ENCODE measurements around the gene PCGF1. TPM values are rescaled to one million over a fixed set of nuclear protein-coding genes. Genes with fewer than 3 reads are reported as not detected.
A peak's percentile ranks its signal among the peaks of the same experiment; 100 is the strongest.

The PCGF1 gene
- total and polyA plus RNA-seq, 2 of the 13 experiments (the other 11 are each of a cell fraction or from before 2014, with no cell fraction given), result 20.4 to 22.6 TPM

GRCh38 chr2:74488643-74489481 is 18.6 kb downstream of the PCGF1 start (continued):
- no peak for TF ChIP-seq EEA1 (CRISPR knock-in tag; IDR thresholded peaks at IDR 0.05; ENCODE audit: borderline replicate concordance)
- TF ChIP-seq DNMT3B (CRISPR knock-in tag; conservative IDR thresholded peaks at IDR 0.05), result no peak
- no peak for TF ChIP-seq BHLHE40 (IDR thresholded peaks at IDR 0.05; ENCODE audit: low read length)
- 0 out of 2 replicates have a peak, but pooled peaks have one; percentile 28 for TF ChIP-seq IRX3 (CRISPR knock-in tag; IDR thresholded peaks at IDR 0.05; ENCODE audit: borderline replicate concordance, low read depth)
- no peak for TF ChIP-seq NFKB2 (CRISPR knock-in tag; IDR thresholded peaks at IDR 0.05; ENCODE audit: borderline replicate concordance)
- no peak for TF ChIP-seq HBP1 (CRISPR knock-in tag; IDR thresholded peaks at IDR 0.05; ENCODE audit: low read depth)
- TF ChIP-seq FIP1L1 (IDR thresholded peaks at IDR 0.05; ENCODE audit: borderline replicate concordance, insufficient read depth, low read depth, low read length), result no peak
- no peak for TF ChIP-seq HOXD1 (CRISPR knock-in tag; IDR thresholded peaks at IDR 0.05)
- 0 out of 2 replicates have a peak, but pooled peaks have one; percentile 20 for TF ChIP-seq GZF1 (CRISPR knock-in tag; IDR thresholded peaks at IDR 0.05)
- TF ChIP-seq ZNF292 (CRISPR knock-in tag; IDR thresholded peaks at IDR 0.05; ENCODE audit: borderline replicate concordance, low read depth), result peak; percentile 82; the same call in 1 of the 2 replicates
- TF ChIP-seq ZNF629 (CRISPR knock-in tag; conservative IDR thresholded peaks at IDR 0.05), result no peak
- TF ChIP-seq IRF1 (CRISPR knock-in tag; IDR thresholded peaks at IDR 0.05; ENCODE audit: low read depth), result no peak
- TF ChIP-seq ZNF160 (CRISPR knock-in tag; IDR thresholded peaks at IDR 0.05), result peak; percentile 13; the same call in 1 of the 2 replicates
- no peak; the same call in 1 of the 2 replicates for TF ChIP-seq ZNF766 (CRISPR knock-in tag; IDR thresholded peaks at IDR 0.05; ENCODE audit: borderline replicate concordance)
- peak; percentile 65; the same call in 1 of the 2 replicates for TF ChIP-seq HIVEP1 (CRISPR knock-in tag; IDR thresholded peaks at IDR 0.05)
- TF ChIP-seq HNRNPH1 (optimal IDR thresholded peaks at IDR 0.05; ENCODE audit: low read depth, low read length), result no peak
- TF ChIP-seq ARHGAP35 (CRISPR knock-in tag; IDR thresholded peaks at IDR 0.05; ENCODE audit: borderline replicate concordance), result no peak
- no peak for TF ChIP-seq ZNF580 (CRISPR knock-in tag; IDR thresholded peaks at IDR 0.05; ENCODE audit: borderline replicate concordance, low read depth)
- TF ChIP-seq CC2D1A (CRISPR knock-in tag; IDR thresholded peaks at IDR 0.05), result no peak
- TF ChIP-seq ZNF501 (CRISPR knock-in tag; IDR thresholded peaks at IDR 0.05), result 0 out of 2 replicates have a peak, but pooled peaks have one; percentile 48
- TF ChIP-seq ATF1 (CRISPR knock-in tag; IDR thresholded peaks at IDR 0.05), result peak; percentile 77
- TF ChIP-seq GPBP1L1 (CRISPR knock-in tag; IDR thresholded peaks at IDR 0.05), result no peak
- TF ChIP-seq KDM6A (CRISPR knock-in tag; IDR thresholded peaks at IDR 0.05; ENCODE audit: low read depth), result peak; percentile 86
- TF ChIP-seq ZNF556 (CRISPR knock-in tag; IDR thresholded peaks at IDR 0.05; ENCODE audit: borderline replicate concordance), result no peak; the same call in 1 of the 2 replicates
- TF ChIP-seq ZSCAN20 (CRISPR knock-in tag; IDR thresholded peaks at IDR 0.05; ENCODE audit: borderline replicate concordance), result no peak
- TF ChIP-seq ZBTB7B (CRISPR knock-in tag; IDR thresholded peaks at IDR 0.05), result peak; percentile 79; the same call in 1 of the 2 replicates
- 0 out of 2 replicates have a peak, but pooled peaks have one; percentile 40 for TF ChIP-seq NFE2L1 (CRISPR knock-in tag; IDR thresholded peaks at IDR 0.05; ENCODE audit: borderline replicate concordance)
